GM19455 (cell line): ENCODE results near the gene CCDC187.

Experiments
- ATAC-seq: cut with Tn5 transposase; IDR thresholded peaks from one replicate; pipeline ENCODE4 v1.9.1; 2021; ENCODE audit not compliant: unreplicated experiment

CCDC187 gene

GRCh38 chr9:136255896-136256890 is 47.7 kb downstream of the CCDC187 start:
- no peak for ATAC-seq

GRCh38 chr9:136255166-136255538 is 48.7 kb downstream of the CCDC187 start:
- ATAC-seq = no peak

GRCh38 chr9:136254381-136255165 is 49.3 kb downstream of the CCDC187 start:
- ATAC-seq = no peak

DNA sequence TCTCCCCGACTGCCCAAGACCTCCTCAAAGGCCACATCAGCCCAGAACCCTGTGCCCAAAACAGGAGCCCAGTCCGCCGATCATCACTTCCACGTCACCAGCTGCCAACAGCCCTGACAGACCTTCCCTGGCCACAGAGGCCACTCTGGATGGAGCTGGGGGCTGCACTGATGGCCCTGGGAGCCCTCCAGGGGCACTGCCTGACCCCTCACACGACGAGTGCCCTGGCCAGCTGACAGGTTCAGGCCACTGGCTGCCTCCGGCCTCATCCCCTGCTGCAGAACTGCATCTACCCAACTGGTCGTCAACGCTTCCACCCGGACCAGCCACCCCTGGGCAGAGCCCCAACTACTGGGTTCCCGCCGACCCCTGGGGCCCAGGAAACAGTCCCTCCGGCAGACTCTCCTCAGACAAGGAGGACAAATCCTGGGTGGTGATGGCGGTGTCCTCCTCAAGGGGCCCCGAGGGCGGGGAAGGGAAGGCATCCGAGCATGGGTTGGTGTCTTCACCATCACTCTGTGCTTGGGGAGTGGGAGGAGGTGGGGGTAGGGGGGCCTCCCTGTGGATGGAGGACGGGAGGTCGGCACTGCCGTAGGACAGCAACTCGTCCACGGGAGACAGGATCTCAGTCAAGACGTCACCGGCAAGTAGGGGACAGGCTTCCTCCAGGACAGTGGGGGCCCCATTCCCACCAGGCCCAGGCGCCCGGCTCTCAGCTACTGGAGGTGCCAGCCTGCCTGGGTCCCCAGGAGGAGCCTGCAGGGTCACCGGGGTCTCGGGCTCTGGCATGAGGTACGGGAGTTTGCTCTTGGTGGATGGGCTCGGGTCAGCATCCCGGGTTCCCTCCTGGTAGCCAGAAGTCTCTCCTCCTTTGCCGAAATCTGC is 50.4 kb downstream of the CCDC187 start:
- no peak for ATAC-seq

DNA sequence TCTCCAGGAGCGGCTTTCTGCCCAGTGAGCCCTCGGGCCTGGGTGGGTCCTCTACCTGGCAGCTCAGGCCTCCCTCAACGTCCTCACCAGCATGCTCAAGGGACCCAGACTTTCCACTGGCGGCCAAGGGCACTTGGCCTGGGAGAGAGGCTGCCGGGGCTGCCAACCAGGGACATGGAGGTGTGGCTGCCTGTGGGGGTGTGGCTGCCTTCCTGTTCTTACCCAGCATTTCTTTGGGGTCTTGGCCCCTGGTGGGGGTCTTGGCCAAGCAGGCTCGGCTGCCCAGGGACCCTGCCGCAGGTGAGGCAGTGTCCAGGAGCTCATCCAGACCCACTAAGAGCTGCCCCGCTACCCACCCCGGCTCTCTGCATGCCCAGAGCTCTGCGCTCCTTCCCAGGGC is 51.0 kb downstream of the CCDC187 start:
- no peak for ATAC-seq

- no peak for ATAC-seq
These were observed 51.6 kb downstream of the CCDC187 start for GRCh38 chr9:136252281-136252680.

DNA sequence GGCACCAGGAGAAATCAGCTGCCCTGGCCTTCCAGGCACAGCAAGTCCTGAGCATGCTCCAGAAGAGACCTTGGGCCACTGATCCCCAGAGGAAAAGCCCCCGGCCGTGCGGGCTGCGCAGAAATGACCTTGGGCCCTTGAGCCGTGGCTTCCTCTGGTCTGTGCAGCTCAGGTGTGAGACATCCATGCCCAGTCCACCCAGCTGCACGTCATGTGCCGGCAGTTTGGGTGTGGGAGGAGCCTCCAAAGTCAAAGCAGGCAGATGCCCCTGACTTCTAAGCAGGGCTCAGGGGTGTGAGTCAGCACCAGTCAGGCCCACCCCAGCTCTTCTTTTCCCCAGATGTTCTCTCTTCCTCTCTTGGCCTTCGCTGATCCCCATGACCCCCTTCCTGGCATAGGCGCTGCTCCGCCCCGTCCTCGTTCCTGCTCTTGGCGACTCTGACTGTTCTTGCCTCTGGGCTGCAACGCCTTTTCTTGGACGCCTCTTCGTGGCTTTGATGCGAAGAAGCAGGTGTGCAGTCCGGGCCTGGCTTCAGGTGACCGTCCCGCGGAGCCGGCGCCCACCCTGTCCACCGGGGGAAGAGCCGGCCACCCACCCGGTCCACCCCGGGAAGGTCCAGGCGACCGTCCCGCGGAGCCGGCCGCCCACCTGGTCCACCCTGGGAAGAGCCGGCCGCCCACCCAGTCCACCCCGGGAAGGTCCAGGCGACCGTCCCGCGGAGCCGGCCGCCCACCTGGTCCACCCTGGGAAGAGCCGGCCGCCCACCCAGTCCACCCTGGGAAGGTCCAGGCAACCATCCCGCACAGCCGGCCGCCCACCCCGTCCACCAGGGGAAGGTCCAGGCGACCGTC is 52.4 kb downstream of the CCDC187 start:
- no peak for ATAC-seq

DNA sequence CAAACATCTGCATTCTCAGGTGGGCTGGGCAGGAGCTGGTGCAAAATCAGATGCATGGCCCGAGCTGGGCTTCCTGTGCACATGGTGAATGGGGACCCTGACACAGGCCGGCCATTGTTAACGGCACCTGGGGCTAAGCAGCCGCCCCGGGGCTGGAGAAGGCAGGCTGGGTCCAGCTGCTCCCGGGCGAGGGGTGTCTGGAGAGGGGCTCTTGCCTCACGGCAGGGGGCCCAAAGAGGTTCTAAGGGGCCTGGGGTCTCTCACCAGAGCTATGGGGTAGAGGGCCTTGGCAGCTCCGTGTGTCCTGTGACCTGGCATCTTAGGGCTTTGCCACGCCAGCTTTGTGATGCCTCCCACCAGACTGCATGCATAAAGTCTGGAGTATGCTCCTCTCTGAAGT is 53.2 kb downstream of the CCDC187 start:
- no peak for ATAC-seq

DNA sequence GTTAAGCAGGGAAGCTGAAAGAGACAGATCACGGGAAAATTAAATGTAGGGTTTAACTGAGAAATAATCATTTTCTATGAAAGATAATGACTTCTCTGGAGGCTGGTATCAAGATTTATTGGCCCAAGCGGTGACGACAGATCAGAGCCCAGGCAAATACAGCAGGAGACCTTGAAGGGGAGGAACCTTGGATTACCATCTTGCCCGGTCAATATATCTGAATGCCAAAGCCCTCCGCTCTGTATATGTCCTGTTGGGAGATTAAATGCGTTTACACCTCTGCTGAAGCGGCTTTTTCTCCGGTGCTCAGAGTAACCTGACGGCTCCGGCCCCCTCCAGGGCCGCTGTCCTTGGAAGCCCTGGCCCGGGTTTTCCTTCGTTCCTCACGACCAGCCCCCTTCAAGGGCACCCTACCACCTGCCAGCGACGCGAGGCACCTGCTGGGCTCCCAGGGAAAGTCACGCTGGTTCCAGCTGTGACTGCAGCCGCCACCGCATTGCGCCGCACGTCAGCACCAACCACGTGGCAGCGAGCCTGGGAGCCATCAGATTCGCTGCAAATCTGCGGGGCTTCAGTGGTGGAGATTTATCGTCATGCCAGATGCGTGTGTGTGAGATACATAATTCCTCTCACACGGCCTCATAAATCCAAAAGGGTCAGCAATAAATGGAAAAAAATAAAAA is 53.9 kb downstream of the CCDC187 start:
- ATAC-seq = no peak

DNA sequence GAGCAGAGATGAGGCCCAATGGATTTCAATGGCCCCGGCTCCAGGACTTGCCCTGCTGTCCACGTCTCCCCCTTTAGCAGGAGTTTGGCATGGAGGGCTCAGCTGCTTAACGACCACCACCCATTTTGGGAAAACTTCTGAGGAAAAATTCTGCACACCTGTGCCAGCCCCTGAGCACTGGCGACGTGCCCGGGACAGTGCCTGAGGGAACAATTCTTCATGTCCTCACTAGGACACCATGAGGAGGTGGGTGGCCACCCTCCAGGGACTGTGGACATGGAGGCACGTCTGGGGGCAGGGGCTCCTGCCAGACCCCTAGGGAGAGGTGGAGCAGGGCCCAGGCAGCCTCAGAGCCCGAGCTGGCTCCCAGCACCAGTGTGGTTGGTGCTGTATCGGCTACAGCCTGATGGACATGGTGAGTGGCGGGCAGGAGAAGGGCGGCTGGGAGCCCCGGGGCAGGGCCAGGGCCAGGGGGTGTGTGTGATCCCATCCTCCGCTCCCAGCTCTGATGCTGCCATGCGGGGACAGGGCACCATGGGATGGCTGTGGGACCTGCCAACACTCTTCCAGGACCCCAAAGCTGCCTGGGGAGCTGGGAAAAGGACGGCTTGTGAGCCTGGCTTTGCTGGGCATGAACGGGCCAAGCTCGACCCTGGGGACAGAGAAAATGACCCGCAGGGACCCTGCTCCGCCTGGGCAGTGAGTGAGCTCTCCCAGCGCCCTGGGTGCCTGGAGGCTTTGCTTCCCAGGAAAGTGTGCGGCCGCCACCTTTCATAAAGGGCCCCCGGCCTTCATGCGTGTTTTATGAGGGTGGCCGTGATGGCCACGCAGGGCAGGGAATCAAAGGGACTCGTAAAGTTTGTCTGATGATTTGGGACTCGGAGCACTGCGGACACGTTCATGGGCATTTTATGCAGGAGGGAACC is 54.7 kb downstream of the CCDC187 start:
- no peak for ATAC-seq

- no peak for ATAC-seq
These were observed 55.8 kb downstream of the CCDC187 start for GRCh38 chr9:136247947-136248637.

- no peak for ATAC-seq
These were observed 56.4 kb downstream of the CCDC187 start for GRCh38 chr9:136247551-136247916.

DNA sequence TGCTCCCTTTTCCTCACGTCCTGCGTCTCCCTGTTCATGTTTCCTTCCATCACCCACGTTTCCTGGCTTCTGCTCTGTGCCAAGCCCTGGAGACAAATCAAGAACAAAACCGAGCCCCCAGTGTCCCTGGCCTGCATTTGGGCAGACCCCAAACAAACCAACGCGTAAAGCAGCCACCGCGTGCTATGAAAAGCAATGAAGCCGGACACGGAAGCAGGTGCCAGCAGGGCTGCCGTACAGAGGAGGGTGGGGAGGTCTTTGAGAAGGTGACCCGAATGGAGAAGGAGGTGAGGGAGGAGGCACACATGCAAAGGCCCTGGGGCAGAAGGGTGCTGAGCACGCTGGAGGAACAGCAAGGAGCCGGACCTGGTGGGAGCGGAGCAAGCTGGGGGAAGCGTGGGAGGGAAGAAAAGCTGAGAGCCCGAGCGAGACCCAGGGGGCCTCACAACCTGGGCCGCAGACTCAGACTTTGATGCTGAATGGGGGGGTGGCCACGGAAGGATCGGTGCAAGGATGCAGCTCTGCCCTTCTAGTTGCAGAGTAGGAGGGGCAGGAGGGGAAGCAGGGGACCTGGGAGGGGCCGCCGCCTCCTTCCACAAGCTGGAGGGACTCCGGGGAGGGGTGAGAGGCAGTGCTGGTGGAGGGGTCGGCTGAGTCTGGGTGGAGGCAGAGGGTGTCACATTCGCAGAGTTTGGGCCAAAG is 56.9 kb downstream of the CCDC187 start:
- ATAC-seq = no peak

DNA sequence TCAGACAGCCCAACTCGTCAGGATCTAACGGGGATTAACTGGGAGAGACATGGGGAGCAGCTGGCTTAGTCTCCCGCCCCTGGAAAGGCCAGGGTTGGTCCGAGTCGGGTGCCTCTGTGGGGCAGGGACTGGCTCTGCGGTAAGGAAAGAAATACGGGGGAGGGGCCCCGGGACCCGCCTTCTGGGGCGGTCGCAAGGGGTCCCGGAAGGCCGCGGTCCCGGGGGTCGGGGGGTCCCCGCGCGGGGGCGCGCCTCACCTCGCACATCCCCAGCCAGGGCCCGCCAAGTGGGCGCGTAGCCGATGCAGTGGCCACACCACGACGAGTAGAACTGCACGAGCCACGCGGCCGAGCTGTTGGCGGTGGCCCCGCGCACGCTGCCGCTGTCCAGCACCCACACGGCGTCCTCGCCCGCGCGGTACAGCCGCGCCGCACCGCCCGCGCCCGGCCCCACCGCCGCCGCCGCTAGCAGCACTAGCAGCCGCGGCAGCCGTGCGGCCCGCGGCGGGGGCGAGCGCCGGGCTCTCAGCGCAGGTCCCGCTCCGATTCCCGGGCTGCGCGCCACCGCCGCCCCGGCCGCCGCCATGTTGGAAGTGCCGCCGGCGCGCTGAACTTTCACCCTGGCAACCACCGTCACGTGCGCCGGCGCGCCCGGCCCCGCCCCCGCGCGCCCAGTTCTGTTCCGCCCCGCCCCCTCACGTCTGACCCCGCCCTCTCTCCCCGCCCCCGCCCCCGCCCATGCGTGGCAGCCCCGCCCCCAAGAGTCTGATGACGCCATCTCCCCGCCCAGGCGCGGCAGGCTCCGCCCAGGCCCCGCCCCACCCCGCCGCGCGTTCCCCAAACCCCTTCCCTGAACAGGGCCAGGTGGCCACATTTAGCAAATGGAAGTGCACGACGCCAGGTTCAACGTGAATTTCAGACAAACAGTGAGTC is 58.4 kb downstream of the CCDC187 start, which contains the start of gene QSOX2:
Gene QSOX2 (minus strand): TSS at position 594 of the 932 bp plus-strand sequence. CDS start 9 bp downstream, at position 585.
- ATAC-seq = peak; percentile 38

GRCh38 chr9:136244969-136245218 is 59.0 kb downstream of the CCDC187 start:
- no peak for ATAC-seq
